Stimulated activated CD8-positive, alpha-beta memory T cell treated with anti-CD3 and anti-CD28 coated beads, Interleukin-15, amount 100 ng/mL, for 1 hour (primary cell): ENCODE results near the gene MFSD6L.
"Not testable (repeated sequence)": the region's sequence is repeated elsewhere in the genome, so short reads cannot be mapped to it uniquely, and the experiment has no call there.

ENCODE experiments used
- DNase-seq: peaks from one replicate; pipeline ENCODE4 v3.0.0-alpha.2; 2020; ENCODE audit warnings: low read depth

Gene MFSD6L

GRCh38 chr17:8825802-8826201 is 26.6 kb upstream of the MFSD6L start:
- no peak for DNase-seq

GRCh38 chr17:8823279-8823678 is 24.1 kb upstream of the MFSD6L start:
- no peak for DNase-seq

- DNase-seq: no peak
Observed at GRCh38 chr17:8822401-8823035, 23.4 kb upstream of the MFSD6L start.

- no peak for DNase-seq
Observed at GRCh38 chr17:8821446-8822105, 22.4 kb upstream of the MFSD6L start.

- DNase-seq: no peak
Observed at GRCh38 chr17:8820311-8821010, 21.3 kb upstream of the MFSD6L start.

- no peak for DNase-seq
Observed at GRCh38 chr17:8818654-8819330, 19.6 kb upstream of the MFSD6L start.

GRCh38 chr17:8818047-8818446 is 18.9 kb upstream of the MFSD6L start:
- DNase-seq: no peak

- DNase-seq: no peak
Observed at GRCh38 chr17:8806926-8807550, 7.9 kb upstream of the MFSD6L start.

- DNase-seq: no peak
Observed at GRCh38 chr17:8806253-8806925, 7.2 kb upstream of the MFSD6L start.

- not testable (repeated sequence) for DNase-seq
Observed at GRCh38 chr17:8805396-8805795, 6.2 kb upstream of the MFSD6L start.

- DNase-seq: no peak
Observed at GRCh38 chr17:8803531-8804420, 4.6 kb upstream of the MFSD6L start.

- no peak for DNase-seq
Observed at GRCh38 chr17:8801135-8801840, 2.1 kb upstream of the MFSD6L start.

- DNase-seq: no peak
Observed at GRCh38 chr17:8800656-8801055, 1.5 kb upstream of the MFSD6L start.

GRCh38 chr17:8799570-8800212 is 526 bp upstream of the MFSD6L start:
- DNase-seq: no peak

- no peak for DNase-seq
Observed at GRCh38 chr17:8798176-8798845, 854 bp downstream of the MFSD6L start.

- no peak for DNase-seq
Observed at GRCh38 chr17:8797621-8798175, 1.5 kb downstream of the MFSD6L start.

GRCh38 chr17:8794636-8795035 is 4.5 kb downstream of the MFSD6L start:
- DNase-seq: no peak

GRCh38 chr17:8793649-8794048 is 5.5 kb downstream of the MFSD6L start:
- DNase-seq: no peak

GRCh38 chr17:8792646-8793045 is 6.5 kb downstream of the MFSD6L start:
- DNase-seq: no peak
